D721Med (cell line): ENCODE data around the gene SUGCT.

Experiments
- DNase-seq: peaks from one replicate; pipeline ENCODE4 v3.0.0; 2011; ENCODE audit warnings: low spot score; ENCODE audit not compliant: insufficient read length
- FAIRE-seq: peaks from 2 replicates; lab custom pipeline; 2011; peaks lifted over from hg19 to GRCh38; lab: Jason Lieb, UNC
- CTCF ChIP-seq: IDR thresholded peaks from 2 replicates; pipeline ENCODE4 v1.5.1; 2012; ENCODE audit warnings: mild to moderate bottlenecking, control low read depth; ENCODE audit not compliant: insufficient read depth; ENCODE audit errors: missing control alignments

The SUGCT gene

GRCh38 chr7:40331915-40332314 is 197.1 kb downstream of the SUGCT start:
- no peak for TF ChIP-seq CTCF
- DNase-seq (no peak), FAIRE-seq (no peak)

GRCh38 chr7:40332516-40332915 is 197.7 kb downstream of the SUGCT start:
- DNase-seq (no peak), FAIRE-seq (no peak)
- TF ChIP-seq CTCF = no peak

GRCh38 chr7:40341836-40342235 is 207.0 kb downstream of the SUGCT start:
- no peak for FAIRE-seq
- DNase-seq = no peak
- TF ChIP-seq CTCF = no peak

GRCh38 chr7:40346554-40346953 is 211.7 kb downstream of the SUGCT start:
- DNase-seq (no peak), FAIRE-seq (no peak)
- no peak for TF ChIP-seq CTCF

GRCh38 chr7:40348126-40348728 is 213.4 kb downstream of the SUGCT start:
- no peak for FAIRE-seq
- no peak for DNase-seq
- TF ChIP-seq CTCF = no peak

GRCh38 chr7:40350100-40350499 is 215.3 kb downstream of the SUGCT start:
- DNase-seq (no peak), FAIRE-seq (no peak)
- TF ChIP-seq CTCF = no peak

- no peak for FAIRE-seq
- DNase-seq = no peak
- no peak for TF ChIP-seq CTCF
Measured at GRCh38 chr7:40354711-40355110, 219.9 kb downstream of the SUGCT start.
